CD4-positive, alpha-beta T cell treated with Interleukin-15 for 4 hours (primary cell): ENCODE results near the gene KLF6.

Experiments used
- DNase-seq: peaks from one replicate; pipeline ENCODE4 v3.0.0-alpha.2; 2020; ENCODE audit warnings: low spot score

The KLF6 gene

DNA sequence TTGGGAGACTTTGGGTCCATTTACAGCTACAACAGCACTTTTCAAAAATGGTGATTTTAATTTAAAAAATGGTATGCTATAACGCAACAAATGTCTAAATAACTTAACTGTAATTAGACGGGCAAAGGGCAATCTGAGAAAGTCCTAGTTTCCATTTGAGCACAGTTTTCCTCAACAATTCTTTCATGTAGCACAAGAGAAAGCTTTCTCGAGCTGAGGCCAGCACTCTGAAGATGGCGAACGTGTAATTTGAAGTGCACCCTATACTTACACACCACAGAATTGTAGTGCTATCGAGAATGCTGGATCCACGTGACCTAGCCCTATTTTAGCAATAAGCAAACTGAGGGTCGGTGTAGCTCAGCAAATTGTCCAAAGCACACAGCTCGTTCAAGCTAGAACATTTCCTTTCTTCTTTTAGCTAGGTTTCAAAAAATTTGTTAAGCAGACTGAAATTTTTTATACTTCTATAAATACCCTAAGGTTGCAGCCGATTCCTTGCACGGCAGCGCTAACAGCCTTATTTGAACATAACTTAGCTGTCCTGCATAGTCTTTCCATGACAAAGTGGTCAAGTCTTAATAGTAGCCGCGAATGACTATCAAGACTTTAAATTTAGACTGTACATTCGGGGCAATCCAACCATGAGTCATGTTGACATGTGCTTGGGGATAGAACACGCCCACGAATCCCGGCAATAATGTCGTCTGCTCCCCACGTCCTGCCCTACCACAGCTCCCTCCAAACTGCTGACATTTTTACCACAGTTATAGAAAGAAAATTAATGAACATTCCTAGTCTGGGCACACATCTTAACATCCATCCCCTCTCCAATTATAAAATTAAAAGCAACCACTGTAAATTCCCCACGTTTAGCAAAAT lies 10.0 kb downstream of the KLF6 start:
- peak; percentile 32 for DNase-seq

DNA sequence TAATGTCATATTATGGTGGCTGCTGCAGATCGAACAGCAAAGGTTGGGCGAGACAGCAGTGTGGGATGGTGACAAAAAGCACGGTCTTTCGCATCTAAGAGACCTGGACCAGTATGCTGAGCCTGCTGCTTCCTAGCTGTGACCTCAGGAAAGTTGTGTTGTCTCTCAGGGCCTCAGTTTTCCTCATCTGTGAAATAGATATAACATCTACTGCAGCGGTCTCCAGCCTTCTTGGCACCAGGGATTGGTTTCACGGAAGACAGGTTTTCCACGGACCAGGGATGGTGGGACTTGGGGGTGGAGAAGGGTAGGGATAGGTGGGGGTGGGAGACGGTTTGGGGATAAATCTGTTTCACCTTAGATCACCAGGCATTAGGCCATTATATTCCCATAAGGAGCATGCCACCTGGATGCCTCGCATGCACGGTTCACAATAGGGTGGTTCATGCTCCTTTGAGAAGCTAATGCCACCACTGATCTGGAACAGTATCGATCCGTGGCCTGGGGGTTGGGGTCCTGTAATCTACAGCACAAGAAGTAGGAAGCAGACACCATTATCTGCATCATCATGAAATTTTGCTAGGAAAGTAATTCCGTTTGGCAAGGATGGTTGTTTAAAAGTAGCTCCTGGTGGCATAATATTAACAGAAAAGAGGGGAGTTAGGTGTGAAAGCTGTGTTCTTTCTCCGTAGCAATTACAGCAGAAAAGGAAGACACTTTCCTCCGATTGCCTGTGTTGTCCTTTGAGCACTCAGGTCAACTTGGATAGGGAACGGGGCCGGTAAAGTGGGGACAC lies 10.8 kb downstream of the KLF6 start:
- DNase-seq, result peak; percentile 44

DNA sequence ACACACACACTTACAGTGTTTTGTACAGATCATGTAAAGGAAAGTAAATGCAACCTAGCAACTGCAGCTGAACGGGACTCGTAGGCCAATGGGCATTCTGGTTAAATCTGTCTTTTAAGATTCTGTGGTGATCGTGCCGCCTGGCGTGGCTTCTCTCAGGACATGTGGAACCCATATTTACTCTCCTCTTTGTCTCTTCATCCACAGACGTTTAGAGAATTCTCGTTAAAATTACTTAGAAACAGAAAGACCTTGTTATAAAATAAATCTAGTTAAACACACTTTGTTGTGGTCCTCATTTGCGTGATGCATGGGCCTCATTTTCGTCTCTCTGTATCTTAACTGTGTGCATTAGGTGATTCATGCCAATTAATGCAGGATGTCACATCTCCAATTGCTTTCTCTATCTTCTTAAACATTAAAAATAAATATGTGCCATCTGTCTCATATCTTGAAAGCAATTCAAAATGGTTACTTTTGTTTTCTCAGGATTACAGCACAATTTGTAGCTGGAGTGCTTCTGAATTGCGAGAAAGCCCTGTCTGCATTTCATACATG lies 11.5 kb downstream of the KLF6 start:
- DNase-seq, result peak; percentile 37

DNA sequence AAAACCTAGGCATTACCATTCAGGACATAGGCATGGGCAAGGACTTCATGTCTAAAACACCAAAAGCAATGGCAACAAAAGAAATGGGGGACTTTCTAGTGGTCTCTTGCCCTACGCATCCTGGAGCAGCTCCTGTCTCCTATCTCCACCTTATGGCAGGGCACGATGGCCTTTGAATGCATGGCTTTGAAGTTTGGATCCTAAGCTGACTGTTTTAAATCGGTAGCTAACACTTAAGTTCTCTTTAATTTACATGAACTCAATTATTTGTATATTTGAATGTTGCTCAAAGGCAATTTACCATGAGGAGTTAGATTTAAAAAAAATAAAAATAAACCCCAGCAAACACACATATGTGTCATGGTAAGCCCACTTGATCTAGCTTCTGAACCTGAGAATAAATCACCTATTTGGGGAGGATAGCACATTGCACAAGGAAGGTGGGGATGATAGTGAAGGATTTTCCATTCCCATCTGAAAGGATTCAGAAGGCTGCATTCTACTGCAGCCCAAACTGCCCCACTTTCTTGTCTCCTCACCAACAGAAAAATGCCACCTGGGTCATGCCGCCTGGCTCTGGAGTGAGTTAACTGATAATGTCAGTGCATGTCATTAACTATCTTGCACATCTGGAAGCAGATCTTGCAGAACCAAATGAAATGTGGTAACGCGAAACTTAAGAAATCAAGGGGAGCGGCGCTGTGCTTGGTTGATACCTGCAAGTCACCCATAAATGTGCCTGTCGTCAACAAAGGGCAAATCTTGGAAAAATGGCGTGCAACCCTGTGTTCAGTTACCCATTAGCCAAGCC lies 12.4 kb downstream of the KLF6 start:
- DNase-seq, result peak; percentile 38

DNA sequence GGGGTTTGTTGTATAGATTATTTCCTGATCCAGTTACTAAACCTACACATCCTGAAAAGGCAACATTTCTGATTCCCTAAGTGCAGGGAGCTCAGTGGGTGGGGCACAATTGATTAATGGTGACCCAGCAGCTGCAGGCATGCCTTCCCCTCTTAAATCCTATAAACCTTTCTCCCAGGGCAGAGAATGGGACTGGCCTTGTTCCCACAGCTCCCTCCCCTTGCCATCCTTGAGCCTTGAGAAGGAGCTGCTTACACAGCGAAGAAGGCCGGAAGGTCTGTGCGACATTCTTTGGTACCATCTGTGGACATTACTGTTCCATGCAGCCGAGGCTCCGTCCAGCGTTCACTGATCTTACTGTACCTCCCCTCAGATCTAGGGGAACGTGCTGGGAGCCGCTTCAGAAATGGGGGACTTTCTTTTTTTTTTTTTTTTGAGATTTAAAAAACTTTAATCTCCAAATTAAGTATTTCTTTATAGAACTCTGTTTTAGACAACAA lies 14.3 kb downstream of the KLF6 start:
- DNase-seq, result peak; percentile 21

DNA sequence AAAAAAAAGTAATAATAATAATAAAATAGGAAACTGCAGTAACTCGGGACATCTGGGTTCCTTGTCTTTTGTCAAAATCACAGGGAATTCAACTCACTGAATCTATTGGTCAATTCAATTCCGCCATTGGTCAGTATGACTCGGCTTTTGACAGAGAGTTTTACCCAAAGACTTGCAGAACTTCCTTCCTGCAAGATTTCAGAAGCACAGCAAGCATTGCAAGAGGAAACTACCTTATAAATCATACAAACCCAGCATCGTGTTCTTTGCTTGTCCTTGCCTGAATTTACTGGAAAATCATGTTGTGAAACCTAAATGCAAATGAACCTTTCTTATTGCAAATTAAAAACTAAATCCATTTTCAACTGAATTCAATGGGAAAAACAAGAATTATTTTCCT lies 15.5 kb downstream of the KLF6 start:
- no peak for DNase-seq

DNA sequence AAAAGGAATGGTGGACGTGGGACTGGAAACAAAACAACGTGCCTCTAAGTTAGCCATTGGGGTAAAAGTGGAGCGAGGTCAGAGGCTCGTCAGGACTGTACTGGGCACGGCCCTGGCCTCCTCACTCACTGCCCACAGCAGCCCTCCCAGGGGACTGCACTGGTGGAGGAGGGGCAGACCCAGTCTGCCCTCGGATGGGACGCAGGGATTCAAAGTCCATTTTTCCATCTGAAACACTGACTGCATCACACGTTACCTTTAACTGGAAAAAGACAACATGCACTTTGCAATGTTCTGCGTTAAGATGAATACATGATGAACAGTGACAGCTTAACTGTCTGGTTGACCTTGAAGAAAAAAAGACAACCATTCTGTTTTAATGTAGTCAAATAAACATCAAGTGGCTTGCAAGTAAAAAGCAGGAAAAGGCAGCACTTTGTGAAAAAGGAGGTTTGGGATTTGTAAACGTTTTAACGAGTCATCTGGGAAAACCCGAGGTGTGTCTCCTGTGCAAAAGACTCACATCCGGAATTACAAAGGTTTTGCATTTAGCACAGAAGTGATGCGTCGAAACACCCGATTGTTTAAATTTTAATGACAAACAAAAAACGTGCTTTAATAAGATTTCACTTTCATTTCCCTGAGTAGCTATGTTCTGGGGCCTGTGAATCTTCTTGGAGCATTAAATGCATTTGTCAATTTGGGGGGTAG lies 18.8 kb downstream of the KLF6 start:
- DNase-seq, result no peak

DNA sequence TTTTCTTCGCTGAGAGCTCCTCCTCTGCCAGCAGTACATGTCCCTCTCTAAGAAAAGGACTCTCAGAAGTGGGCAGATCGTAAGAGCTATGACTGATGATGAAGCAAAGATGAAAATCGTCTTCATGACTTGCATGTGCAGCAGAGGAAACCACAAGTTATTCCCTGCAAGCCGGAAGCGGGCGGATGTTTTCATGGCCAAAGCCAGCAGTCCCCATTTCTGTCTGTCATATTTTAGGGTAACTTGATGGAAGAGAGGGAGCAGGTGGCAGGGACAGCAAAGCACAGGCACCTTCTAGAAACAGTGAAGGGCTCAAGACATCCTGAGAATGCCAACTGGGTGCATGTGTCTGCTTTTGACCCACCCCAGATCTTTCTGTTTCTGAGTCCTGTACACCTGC lies 19.9 kb downstream of the KLF6 start:
- DNase-seq, result peak; percentile 61

DNA sequence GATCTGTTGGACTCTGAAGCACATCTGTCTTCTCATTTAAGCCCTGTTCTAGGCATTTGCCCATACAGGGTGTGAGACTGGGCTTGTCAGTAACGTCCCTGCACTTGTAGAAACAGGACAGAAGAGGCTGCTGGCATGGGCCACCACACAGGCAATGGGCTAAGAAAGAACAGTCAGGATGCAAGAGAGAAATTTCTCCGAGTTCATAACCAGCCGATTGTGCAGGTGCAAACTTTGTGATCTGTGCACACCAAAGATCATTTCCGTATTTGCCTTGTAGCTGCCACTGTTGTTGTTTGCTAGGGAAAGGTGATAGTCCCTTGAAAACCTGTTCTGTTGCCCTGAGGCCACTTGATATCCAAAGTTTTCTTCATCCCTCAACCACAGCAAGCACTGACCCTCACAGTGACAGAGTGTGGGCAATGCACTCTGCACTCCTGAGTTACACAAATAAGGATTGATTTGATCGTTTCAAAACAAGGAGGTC lies 20.3 kb downstream of the KLF6 start:
- DNase-seq, result no peak

DNA sequence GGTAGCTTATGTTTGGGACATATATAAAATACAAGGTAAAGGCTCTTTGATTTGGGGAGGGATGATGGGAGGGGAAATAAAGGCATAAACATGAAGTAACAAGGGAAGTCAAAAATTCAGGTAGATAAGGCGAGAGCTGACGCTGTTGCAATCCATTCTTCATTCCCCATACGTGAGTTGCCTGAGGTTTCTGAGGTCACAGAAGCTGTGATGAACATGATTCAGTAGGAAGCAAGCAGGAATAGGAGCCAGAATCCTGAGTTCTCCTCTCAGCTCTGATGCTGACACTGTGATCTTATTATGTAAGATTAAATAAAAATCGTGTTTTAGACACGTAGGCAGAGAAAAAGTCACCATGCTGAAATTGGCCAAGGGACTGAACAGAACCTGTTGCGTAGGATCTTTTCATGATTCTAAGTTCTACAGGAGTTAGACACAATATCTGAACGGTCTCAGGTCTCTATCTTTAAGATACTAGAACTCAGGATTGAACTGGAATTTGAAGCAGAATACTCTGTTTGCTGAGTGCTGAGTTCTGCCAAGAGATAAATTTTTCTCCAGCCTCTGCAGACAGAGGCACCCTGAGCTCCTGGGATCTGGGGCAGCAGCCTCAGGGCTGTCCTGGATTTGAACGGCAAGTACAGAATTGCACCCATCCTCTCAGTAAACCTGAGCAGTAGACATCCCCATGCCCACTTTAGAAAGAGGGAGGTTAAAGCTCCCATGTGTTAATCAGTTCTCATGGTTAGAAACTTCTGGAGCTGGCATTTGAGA lies 21.0 kb downstream of the KLF6 start:
- no peak for DNase-seq

DNA sequence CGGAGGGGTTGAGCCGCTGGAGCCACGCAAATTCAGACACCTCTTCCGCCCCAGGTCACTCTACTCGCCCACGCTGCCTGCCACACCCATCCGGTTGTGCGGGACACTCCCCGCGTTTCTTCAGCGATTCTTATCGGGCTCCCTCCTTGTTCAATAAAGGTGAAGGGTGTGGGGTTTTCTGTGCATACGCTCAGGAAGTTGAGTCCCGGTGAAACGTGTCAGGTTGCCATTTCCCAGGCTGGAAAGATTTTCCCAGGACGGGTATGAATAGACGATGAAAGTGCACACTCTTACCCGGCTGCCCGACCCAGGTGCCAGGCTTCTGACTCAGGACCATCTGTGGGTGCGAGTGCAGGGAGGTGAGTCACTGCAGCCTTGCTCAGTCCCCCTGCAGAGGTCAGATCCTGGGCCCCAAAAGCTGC lies 22.0 kb downstream of the KLF6 start:
- no peak for DNase-seq

DNA sequence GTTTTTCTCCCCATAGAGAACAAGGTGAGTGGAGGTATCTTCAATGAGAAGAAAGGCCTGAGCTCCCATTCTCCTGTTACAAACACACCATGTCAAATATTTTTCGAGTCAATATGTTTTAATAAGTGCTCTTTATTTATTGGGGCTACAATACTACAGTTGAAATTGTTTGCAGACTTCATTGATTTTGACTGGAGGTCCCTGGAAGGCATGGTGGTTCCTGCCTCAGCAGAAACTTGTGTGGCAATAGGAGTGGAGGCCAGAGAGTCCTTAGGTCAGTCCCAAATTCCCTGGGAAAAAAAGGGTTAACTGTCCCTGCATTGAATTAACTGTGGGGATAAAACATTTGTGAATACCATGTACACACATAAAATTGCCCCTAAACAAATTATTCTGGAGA lies 22.7 kb downstream of the KLF6 start:
- no peak for DNase-seq

DNA sequence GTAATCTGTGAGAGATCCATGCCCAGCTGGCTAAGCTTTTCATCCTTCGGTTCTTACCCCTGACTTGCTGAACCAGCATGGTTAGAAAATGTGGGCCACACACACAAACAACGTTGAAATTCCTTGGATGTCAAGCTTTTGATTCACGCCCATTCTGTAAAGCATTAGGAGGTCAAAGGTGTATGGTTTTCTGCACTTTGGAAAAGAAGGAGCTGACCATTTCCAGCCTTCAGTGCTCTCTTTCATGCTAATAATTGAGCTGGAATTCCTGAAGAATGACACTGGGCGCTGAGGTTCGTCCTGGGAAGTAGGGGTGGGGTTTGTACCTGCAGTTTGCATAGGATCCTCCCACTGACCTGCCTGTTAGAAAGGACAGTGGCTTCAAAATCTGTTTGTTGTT lies 23.1 kb downstream of the KLF6 start:
- no peak for DNase-seq

DNA sequence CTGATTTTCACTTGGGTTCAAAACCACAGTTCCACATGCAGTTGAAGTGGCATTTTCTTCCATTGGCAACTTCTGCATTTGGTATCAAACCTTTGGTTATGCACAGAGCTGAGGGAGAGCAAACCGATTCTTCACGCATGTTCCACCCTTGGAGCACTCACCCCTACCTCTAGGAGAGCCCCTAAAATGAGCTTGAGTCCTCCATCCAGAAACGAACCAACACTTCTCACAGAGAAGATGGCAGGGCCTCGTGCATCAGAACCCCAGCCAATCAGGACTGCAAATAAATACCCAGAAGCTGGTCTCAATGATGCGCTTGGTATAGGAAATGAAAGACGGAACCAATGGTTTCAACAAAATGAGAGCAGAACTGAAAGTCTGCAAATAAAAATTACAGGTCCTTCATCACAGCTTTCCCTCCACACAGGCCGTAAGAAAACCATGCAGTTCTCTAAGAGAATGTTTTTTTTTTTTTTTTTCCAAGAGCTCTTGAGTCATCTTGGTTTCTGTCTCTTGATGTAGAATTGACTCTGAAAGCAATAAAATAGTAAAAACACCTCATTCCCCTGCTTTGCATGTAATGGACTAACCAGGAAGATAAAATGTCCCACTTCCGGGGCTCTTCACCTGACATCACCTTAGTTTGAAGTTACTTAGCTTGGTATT lies 23.9 kb downstream of the KLF6 start:
- peak; percentile 70 for DNase-seq

DNA sequence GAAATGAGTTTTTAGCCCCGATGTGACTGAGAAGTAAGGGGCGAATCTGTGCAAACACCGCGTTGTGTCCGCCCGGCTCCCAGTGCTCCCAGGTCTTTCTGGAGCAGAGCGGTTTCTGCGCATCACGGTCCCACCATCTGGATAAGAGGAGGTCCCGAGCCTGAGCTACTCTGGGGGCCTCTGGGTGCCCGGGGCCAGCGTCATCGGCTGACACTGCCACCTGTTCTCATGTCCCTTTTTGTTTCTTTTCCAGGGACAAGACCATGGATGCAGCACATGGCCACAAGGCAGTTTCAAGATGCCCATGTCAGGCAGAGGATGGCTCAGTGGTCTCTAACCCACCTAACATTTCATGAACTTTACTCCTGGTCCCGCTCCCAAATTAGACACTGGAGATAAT lies 24.9 kb downstream of the KLF6 start:
- DNase-seq, result no peak

DNA sequence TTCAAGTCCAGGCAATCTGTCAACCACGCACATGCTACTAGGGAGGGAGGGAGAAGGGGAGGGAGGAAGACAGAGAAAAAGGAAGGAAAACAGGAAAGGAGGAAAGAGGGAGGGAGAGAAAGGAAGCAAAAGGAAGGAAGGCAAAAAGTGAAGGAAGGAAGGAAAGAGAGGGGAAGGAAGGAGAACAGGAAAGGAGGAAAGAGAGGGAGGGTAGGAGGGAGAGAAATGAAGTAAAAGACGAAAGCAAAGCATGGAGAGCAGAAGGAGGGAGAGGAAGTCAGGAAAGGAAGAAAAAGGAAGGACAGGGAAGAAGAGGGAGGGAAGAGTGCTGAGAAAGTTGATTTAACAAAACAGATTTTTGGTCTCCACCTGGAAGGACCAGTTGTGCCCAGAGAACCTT lies 25.6 kb downstream of the KLF6 start:
- DNase-seq, result no peak

DNA sequence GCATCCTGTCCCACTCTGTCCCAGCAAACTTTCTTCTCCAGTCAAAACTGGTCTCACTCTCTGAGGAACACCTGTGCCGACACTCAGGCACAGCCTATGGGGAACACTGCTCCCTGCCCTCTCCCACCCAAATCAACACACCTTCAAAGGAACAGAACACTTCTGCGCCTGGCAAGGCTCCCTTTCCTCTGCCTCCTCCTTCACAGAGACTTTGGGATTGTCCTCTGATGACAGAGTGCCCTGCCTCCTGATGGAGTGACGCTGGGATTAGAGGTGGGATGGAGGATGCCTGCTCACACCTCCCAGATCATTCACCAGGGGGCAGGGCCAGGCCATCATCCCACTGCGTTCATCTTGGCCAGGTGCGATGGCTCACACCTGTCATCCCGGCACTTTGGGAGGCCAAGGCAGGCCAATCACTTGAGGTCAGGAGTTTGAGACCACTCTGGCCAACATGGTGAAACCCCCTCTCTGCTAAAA lies 26.5 kb downstream of the KLF6 start:
- DNase-seq, result no peak

DNA sequence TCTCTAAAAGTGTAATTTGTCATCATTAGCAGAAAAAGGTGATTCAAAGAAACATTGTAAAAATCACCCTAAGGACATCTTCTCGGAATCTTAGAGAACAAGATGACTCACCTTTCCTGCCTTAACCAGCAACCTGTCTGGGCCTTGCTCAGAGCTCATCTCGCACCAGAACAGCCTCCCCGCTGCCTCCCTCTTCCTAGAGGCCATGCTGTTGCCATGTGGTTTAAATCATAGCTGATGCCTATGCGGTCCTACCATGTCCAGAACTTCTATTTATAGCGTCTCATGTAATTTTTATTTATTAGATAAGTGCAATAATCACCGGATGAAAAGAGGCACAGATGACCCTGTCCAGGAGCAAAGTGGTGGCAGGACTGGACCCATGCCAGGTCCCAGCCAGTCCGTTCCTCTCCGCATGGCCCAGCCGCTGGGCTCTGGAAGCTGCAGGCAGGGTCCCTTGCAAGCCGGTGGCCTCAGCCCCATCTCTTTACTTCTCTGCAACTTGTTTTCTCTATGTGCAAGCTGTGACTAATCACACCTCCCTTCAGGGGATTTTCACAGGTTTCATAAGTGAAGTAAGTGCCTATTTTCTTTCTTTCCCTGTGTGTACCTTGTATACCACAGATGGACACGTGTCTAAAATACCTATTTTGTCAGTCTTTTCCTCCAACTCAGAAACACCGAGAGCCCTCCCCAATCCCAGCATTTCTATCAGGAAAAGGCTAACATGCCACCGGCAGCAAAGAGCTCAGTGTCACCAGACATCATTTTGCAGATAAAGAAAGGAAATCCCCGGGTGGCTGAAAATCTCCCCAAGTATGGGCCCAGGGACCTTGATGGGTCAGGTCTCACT lies 27.1 kb downstream of the KLF6 start:
- peak; percentile 92 for DNase-seq

DNA sequence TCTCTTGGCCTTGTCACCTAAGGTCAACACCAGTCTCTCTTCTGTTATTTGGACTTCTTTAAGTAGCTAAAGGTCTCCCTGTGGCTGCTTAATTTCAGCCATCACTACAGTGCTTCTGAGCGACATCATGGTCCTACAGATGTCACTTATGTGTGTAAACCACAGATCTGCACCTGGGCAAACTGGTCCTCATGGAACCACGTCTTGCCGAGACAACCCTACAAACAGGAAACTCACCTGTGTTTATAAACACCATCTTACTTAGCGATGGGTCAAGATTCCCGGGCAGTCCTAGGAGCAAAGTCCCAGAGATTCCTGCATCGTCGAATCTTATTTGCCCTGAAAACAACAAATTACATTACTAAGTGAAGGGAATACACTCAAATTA lies 27.8 kb downstream of the KLF6 start:
- no peak for DNase-seq
